HG02623 (cell line): ENCODE measurements around the gene LRFN4.
"Not testable (repeated sequence)": the region's sequence is repeated elsewhere in the genome, so short reads cannot be mapped to it uniquely, and the experiment has no call there.

ENCODE experiments used
- ATAC-seq: cut with Tn5 transposase; IDR thresholded peaks from one replicate; pipeline ENCODE4 v1.9.1; 2021; ENCODE audit warnings: moderate library complexity; ENCODE audit not compliant: unreplicated experiment

The LRFN4 gene

GRCh38 chr11:66856496-66857233, at the start of gene LRFN4:
Gene LRFN4 (plus strand): TSS chr11:66857064. CDS start chr11:66857745, 681 bp downstream.
- peak; percentile 24 for ATAC-seq

GRCh38 chr11:66809592-66809991, 47.3 kb upstream of the LRFN4 start:
- no peak for ATAC-seq

DNA sequence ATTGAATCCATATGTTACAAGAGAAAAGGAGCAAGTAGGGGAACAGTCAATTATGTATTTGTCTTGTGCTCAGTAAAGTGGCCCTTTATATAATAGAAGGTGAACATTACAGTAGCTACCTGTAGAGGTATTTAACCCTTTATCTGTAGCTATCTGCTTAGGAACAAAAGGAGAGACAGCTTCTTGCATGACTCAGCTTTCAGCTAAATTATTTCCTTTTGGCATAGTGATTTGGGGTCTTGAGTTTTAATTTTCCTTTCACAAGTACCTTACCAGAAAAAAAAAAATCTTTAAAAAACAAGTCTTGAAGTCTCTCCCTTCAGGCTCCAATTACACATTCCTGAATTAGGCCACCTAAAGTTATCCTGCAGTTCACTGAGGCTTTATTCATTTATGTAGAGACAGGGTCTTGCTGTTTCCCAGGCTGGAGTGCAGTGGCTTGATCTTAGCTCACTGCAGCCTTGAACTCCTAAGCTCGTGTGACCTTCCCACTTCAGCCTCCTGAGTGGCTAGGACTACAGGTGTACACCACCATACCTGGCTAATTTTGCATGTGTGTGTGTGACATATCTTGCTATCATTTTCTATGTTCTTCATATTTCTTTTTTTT, 46.2 kb upstream of the LRFN4 start:
- ATAC-seq: no peak

DNA sequence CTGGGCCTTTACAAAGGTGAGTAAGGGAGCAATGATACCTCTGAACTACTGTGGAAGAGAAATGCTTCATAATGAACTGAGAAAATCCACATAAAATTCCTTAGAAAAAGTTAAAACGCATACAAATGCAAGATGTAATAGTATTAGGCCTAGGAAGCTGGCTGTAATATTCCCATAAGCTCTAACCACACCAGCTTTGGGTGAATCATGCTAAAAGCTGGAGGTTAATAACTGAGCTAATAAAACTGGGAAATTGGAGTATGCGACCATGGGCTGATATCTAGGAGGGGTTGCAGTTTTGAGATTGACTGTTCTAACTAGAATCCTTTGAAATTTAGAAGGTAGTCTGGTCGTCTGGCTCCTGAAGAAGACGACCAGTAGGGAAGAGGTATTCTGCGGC, 42.2 kb upstream of the LRFN4 start:
- no peak for ATAC-seq

DNA sequence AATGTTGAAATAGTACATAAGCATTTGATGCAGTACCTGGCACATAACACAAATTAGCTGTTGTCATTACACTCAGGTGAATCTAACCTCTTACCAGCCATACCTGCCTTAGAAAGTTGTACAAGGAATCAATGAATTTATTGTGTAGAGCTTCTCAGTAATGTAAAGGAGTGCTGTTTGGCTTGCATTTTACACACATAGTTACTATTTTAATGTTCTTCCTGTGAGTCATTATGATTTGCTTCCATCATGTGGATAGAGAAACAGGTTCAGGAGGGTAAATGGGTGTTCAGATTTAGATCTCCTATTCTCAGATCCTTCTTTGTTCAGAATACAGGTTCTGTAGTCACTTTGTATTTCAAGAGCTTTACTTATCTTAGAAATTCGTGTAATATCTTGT, 41.2 kb upstream of the LRFN4 start:
- no peak for ATAC-seq

DNA sequence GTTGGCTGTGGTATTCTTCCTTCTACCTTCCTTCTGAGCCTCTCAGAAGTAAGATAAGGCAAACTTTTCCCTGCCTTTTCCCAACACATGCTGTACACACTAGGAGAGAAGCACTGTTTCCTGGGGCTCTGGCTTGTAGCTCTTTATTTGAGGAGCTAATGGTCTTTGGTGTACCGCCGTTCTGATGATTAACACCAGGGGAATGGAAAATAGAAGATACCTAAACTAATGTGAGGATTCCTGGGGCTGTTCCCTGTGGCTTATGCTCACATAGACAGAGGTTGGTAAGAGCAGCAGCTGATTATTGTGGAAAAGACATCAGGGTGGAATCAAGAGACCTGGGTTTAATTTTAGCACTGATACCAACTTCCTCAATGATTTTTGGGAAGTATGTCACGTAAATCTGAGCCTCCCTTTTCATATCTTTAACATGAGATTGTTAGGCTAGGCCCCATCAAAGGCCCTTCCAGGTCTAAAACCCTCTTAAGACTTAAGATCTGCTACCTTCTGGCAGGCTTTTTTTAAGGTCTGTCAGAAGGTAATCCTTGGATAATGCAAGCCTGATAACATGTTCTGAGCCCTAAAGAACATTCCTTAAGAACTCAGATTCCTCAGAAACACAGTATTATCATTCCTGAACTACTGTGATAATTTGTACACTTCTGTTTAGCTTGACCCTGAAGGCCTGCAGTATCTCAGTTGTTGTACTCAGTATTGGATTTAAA, 38.5 kb upstream of the LRFN4 start:
- no peak for ATAC-seq

- ATAC-seq: no peak
These were observed 36.5 kb upstream of the LRFN4 start for GRCh38 chr11:66820381-66820780.

DNA sequence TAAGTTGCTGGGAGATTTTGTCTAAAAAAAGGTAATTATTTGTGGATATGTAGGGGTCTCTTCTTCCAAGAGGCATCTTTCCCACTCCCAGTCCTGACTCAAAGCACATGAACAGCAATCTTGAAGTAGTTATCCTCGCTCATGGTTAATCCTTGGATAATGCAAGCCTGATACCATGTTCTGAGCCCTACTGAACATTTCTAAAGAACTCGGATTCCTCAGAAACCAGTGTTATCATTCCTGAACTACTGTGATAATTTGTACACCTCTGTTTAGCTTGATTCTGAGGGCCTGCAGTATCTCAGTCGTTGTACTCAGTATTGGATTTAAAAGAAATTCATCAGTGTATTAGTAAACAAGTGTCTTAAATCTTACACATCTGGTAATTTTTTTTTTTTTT, 36.0 kb upstream of the LRFN4 start:
- ATAC-seq: no peak

DNA sequence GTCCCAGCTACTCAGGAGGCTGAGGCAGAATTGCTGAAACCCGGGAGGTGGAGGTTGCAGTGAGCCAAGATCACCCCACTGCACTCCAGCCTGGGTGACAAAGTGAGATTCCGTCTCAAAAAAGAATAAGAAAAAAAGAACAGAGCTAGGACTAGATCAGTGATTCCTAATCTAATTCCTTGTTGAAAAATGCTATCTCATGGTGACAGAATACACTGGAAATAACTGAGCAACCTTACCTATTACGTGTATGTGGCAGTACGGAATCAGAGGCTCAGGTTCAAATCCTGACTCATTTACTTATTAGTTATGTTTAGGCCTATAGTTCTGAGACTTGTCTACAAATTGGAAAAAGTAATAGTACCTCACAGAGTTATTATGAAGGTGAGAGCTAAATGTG, 33.2 kb upstream of the LRFN4 start:
- no peak for ATAC-seq

- not testable (repeated sequence) for ATAC-seq
These were observed 32.3 kb upstream of the LRFN4 start for GRCh38 chr11:66824573-66824972.

DNA sequence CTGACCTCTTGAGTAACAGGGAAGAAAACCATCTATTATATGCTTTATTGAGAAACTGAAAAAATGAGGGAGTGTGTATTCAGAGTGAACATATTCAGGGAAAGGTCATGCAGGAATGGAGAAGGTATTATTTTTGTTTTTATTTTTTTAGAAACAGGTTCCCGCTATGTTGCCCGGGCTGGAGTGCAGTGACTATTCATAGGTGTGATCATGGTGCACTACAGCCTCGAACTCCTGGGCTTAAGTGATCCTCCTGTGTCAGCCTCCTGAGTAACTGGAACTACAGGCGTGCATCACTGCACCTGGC, 22.4 kb upstream of the LRFN4 start:
- ATAC-seq: no peak

DNA sequence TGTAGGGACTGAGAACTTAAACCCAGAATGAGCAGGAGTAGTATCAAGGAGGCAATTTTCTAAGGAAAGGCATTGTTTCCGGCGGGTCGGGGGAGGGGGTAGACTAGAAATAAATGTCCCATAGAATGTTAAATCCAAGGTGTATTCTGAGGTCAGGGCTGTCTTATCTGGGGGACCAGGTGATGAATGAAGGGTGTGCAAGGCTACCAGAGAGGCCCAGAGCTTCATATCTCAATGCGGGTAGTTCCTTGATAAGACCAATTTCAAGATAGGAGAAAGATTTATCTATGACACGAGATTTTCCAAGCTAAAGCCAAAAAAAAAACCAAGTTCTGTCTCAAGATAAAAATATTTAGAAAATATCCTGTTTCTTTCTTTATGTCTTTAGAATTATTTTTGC, 21.9 kb upstream of the LRFN4 start:
- ATAC-seq: no peak

DNA sequence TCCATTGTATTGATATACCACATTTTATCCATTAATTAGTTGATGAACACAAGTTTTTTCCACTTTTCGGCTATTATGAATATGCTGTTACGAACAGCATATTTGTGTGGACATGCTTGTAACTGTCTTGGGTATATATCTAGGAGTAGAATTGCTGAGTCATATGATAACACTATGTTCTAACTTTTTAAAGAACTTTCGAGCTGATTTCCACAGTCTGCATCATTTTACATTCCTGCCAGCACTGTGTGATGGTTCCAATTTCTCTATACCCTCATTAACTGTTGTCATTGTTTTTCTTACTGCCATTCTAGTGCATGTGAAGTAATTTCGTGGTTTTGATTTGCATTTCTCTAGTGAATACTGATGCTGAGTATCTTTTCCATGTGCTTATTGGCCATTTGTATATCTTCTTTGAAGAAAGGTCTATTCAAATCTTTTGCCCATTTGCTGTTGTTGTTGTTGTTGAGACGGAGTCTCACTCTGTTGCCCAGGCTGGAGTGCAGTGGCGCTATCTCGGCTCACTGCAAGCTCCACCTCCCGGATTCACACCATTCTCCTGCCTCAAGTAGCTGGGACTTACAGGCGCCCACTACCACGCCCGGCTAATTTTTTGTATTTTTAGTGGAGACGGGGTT, 21.0 kb upstream of the LRFN4 start:
- ATAC-seq: no peak

GRCh38 chr11:66840317-66841091, 16.4 kb upstream of the LRFN4 start:
- ATAC-seq: no peak

DNA sequence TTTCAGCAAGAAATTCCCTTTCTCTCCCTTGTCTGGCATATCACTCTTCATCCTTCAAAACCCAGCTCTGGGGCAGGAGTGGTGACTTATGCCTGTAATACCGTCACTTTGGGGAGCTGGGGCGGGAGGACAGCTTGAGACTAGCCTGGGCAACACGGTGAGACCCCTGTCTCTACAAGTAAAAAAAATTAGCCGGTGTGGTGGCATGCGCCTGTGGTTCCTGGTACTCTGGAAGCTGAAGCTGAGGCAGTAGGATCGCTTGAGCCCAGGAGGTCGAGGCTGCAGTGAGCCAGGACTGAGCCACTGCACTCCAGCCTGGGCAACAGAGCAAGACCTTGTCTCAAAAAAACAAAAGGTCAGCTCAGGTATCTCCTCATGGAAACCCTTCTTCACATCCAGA, 15.0 kb upstream of the LRFN4 start:
- ATAC-seq: no peak

- no peak for ATAC-seq
These were observed 14.4 kb upstream of the LRFN4 start for GRCh38 chr11:66842501-66842895.

DNA sequence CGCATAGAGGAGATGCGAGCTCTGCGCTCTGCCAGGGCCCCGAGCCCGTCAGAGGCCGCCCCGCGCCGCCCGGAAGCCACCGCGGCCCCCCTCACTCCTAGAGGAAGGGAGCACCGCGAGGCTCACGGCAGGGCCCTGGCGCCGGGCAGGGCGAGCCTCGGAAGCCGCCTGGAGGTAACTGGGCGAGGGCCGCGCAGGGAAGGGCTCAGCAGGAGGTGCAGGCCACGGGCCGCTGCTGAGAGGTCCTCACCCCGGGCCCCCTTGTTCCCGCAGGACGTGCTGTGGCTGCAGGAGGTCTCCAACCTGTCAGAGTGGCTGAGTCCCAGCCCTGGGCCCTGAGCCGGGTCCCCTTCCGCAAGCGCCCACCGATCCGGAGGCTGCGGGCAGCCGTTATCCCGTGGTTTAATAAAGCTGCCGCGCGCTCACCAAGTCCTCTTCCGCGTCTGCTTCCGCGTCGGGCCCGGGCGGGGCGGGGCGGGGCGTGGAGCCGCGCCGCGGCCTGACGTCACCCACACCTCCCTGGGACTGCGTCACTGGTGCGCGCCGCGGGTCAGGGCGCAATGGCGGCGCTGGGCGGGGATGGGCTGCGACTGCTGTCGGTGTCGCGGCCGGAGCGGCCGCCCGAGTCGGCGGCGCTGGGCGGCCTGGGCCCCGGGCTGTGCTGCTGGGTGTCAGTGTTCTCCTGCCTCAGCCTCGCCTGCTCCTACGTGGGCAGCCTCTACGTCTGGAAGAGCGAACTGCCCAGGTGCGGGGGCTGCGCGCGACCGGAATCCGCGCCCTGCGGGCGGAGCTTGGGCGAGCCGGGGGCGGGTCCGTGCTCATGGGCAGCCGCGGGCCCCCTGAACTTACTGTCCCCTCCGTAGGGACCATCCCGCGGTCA, 13.7 kb upstream of the LRFN4 start, which contains the start of gene RCE1:
Gene RCE1 (plus strand): TSS at position 546 of the 880 bp plus-strand sequence. CDS start 15 bp downstream, at position 561.
- ATAC-seq: peak; percentile 73

GRCh38 chr11:66843776-66844495, 12.9 kb upstream of the LRFN4 start:
- ATAC-seq: peak; percentile 4

DNA sequence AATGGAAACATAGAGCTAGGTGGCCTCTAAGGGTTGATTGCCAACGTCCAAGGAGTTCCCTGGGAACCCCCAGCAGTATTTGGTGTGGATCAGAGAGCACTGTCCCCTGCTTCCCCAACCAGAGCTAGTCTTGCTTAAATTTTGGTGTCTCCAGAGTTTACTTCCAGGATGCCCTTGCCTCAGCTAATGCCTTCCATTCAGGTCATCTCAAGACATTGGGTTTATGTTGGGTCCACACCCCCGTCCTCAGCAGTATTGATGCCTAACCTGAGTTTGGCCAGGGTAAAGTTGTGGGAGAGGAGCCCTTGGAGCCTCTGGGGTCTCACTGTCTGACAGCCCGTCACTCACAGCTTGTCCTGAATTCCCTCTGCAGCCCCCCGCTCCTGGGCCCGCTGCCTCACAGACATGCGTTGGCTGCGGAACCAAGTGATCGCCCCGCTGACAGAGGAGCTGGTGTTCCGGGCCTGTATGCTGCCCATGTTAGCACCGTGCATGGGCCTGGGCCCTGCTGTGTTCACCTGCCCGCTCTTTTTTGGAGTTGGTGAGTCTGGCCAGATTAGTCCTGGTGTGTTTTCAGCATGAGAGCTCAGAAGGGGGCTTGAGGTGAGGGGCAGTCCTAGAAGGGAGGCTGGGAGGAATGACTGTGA, 12.2 kb upstream of the LRFN4 start:
- ATAC-seq: no peak
